ENCODE results near the gene ARHGEF6. TPM values are rescaled to one million over a fixed set of nuclear protein-coding genes. Genes with fewer than 3 reads are reported as not detected.
A peak's percentile ranks its signal among the peaks of the same experiment; 100 is the strongest.

The ARHGEF6 gene
- total and polyA plus RNA-seq, 4 experiments from 2014 or later: 77.7 to 86.1 (median 82.4) TPM

DNA sequence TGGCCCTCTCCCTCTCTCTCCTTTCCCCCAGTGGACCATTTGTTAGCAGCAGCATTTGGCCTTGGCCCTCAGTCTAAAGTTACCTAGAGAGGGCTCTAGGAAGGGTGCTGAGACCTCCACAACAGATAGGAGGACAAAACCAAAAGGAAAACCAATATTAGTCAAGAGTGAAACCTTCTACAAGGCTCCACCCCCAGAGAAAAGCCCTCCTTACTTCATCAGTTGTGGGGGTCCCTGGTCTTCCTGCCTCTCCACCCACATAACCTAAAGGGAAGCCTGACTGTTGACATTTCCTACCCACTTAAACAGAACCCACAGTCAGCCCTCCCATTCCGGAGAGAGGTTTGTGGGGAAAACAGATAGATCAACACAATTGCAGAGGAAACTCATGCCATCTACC is 137.5 kb downstream of the ARHGEF6 start:
- Mint-ChIP-seq H3K4me1 (peaks cover 51 to 87% (median 69%) of the 10 kb centered on the region in 4 donors), H3K9me3 (no peaks in the 10 kb centered on the region), H3K4me3 (peak overlapping the region; percentile 51 to 90 (median 64)), H3K27ac (peak overlapping the region; percentile 61 to 97 (median 92)), H3K27me3 (no peaks in the 10 kb centered on the region), H3K36me3 (peaks cover 0 to 5% of the 10 kb centered on the region in 2 donors)
- peak overlapping the region; percentile 48 for H3K27ac ChIP-seq (ENCODE audit: low read depth, low read length)
- ChIA-PET CTCF (ENCODE audit: partially characterized antibody) (interaction anchor here (1.0 to 3.8 kb wide), 3 partner anchors 8 to 34 kb away, joined by 3 to 11 read pairs (median 4); no protein-coding TSS in a partner anchor), POLR2A (ENCODE audit: partially characterized antibody) (interaction anchor here (1.0 to 4.8 kb wide), 4 partner anchors 8 to 16 kb away, joined by 3 to 40 read pairs (median 14); no protein-coding TSS in a partner anchor)
- H3K27me3 ChIP-seq (ENCODE audit: insufficient read depth, low read length): no peaks in the 10 kb centered on the region
- no peaks in the 10 kb centered on the region for H3K9me3 ChIP-seq (ENCODE audit: control insufficient read depth in 1 of 2, low read length in 2 of 2)
- DNase-seq: peak in 1 of 5 donors; percentile 37
- peaks cover 82% of the 10 kb centered on the region for H3K4me1 ChIP-seq (ENCODE audit: insufficient read depth, low read length)
- H3K4me3 ChIP-seq (ENCODE audit: low read length in 2 of 2): no peak overlapping the region
- no peaks in the 10 kb centered on the region for H3K36me3 ChIP-seq (ENCODE audit: insufficient read depth, low read length)
- intact Hi-C loops (cut with micrococcal nuclease): no loop called here

GRCh38 chrX:136639506-136640176 is 141.1 kb downstream of the ARHGEF6 start:
- peaks cover 91% of the 10 kb centered on the region for H3K4me1 ChIP-seq (ENCODE audit: insufficient read depth, low read length)
- Mint-ChIP-seq H3K9me3 (no peaks in the 10 kb centered on the region), H3K27me3 (no peaks in the 10 kb centered on the region), H3K4me1 (peaks cover 54 to 89% (median 76%) of the 10 kb centered on the region in 4 donors), H3K4me3 (peak overlapping the region; percentile 78 to 93 (median 88)), H3K27ac (peak overlapping the region; percentile 77 to 95 (median 93)), H3K36me3 (peaks cover 0 to 2% of the 10 kb centered on the region in 2 donors)
- H3K9me3 ChIP-seq (ENCODE audit: control insufficient read depth in 1 of 2, low read length in 2 of 2): no peaks in the 10 kb centered on the region
- intact Hi-C loops (cut with micrococcal nuclease): no loop called here
- POLR2A ChIA-PET (ENCODE audit: partially characterized antibody): interaction anchor here (0.8 to 3.2 kb wide), 14 partner anchors 11 to 55 kb away, joined by 3 to 32 read pairs (median 6); no protein-coding TSS in a partner anchor
- H3K36me3 ChIP-seq (ENCODE audit: insufficient read depth, low read length): no peaks in the 10 kb centered on the region
- H3K27ac ChIP-seq (ENCODE audit: low read depth, low read length): peak overlapping the region; percentile 58
- H3K27me3 ChIP-seq (ENCODE audit: insufficient read depth, low read length): no peaks in the 10 kb centered on the region
- DNase-seq: peak in 1 of 5 donors; percentile 50
- CTCF ChIA-PET (ENCODE audit: partially characterized antibody): interaction anchor here (0.7 to 1.6 kb wide), 6 partner anchors 13 to 267 kb away, joined by 3 to 4 read pairs (median 3); no protein-coding TSS in a partner anchor
- peak overlapping the region in 1 of 2 donors; percentile 50 for H3K4me3 ChIP-seq (ENCODE audit: low read length in 2 of 2)

GRCh38 chrX:136636121-136636520 is 144.6 kb downstream of the ARHGEF6 start:
- Mint-ChIP-seq H3K27me3 (no peaks in the 10 kb centered on the region), H3K27ac (peak overlapping the region; percentile 78 to 96 (median 94)), H3K4me3 (peak overlapping the region; percentile 51 to 88 (median 82)), H3K4me1 (peaks cover 48 to 94% (median 73%) of the 10 kb centered on the region in 4 donors), H3K9me3 (no peaks in the 10 kb centered on the region), H3K36me3 (no peaks in the 10 kb centered on the region)
- no peaks in the 10 kb centered on the region for H3K36me3 ChIP-seq (ENCODE audit: insufficient read depth, low read length)
- peak in 1 of 5 donors; percentile 28 for DNase-seq
- H3K4me3 ChIP-seq (ENCODE audit: low read length in 2 of 2): peak overlapping the region in 1 of 2 donors; percentile 47
- H3K27ac ChIP-seq (ENCODE audit: low read depth, low read length): peak overlapping the region; percentile 56
- H3K27me3 ChIP-seq (ENCODE audit: insufficient read depth, low read length): no peaks in the 10 kb centered on the region
- POLR2A ChIA-PET (ENCODE audit: partially characterized antibody): interaction anchor here (0.8 to 8.0 kb wide), 17 partner anchors 9 to 59 kb away, joined by 3 to 137 read pairs (median 10); no protein-coding TSS in a partner anchor
- no peaks in the 10 kb centered on the region for H3K9me3 ChIP-seq (ENCODE audit: control insufficient read depth in 1 of 2, low read length in 2 of 2)
- CTCF ChIA-PET (ENCODE audit: partially characterized antibody): interaction anchor here (1.0 to 3.3 kb wide), 6 partner anchors 9 to 58 kb away, joined by 4 to 17 read pairs (median 8); no protein-coding TSS in a partner anchor
- intact Hi-C loops (cut with micrococcal nuclease): no loop called here
- peaks cover 94% of the 10 kb centered on the region for H3K4me1 ChIP-seq (ENCODE audit: insufficient read depth, low read length)

- Mint-ChIP-seq H3K27ac (peak overlapping the region; percentile 78 to 96 (median 94)), H3K27me3 (no peaks in the 10 kb centered on the region), H3K4me1 (peaks cover 52 to 94% (median 73%) of the 10 kb centered on the region in 4 donors), H3K36me3 (no peaks in the 10 kb centered on the region), H3K4me3 (peak overlapping the region; percentile 51 to 88 (median 82)), H3K9me3 (no peaks in the 10 kb centered on the region)
- Histone ChIP-seq H3K4me1 (ENCODE audit: insufficient read depth, low read length) (peaks cover 97% of the 10 kb centered on the region), H3K27me3 (ENCODE audit: insufficient read depth, low read length) (no peaks in the 10 kb centered on the region), H3K4me3 (ENCODE audit: low read length in 2 of 2) (peak overlapping the region in 1 of 2 donors; percentile 47), H3K36me3 (ENCODE audit: insufficient read depth, low read length) (no peaks in the 10 kb centered on the region), H3K27ac (ENCODE audit: low read depth, low read length) (peak overlapping the region; percentile 56), H3K9me3 (ENCODE audit: control insufficient read depth in 1 of 2, low read length in 2 of 2) (no peaks in the 10 kb centered on the region)
- CTCF ChIA-PET (ENCODE audit: partially characterized antibody): interaction anchor here (1.0 to 3.3 kb wide), 6 partner anchors 10 to 57 kb away, joined by 4 to 17 read pairs (median 8); no protein-coding TSS in a partner anchor
- peak; percentile 56 to 68 (median 62) for DNase-seq
- POLR2A ChIA-PET (ENCODE audit: partially characterized antibody): interaction anchor here (0.8 to 8.0 kb wide), 19 partner anchors 8 to 60 kb away, joined by 3 to 137 read pairs (median 7); no protein-coding TSS in a partner anchor
- intact Hi-C loops (cut with micrococcal nuclease): loop anchor here (1.0 to 2.0 kb wide), 4 partner anchors 11 to 21 kb away; no protein-coding TSS in a partner anchor
Measured at GRCh38 chrX:136635235-136635634, 145.5 kb downstream of the ARHGEF6 start.

GRCh38 chrX:136630881-136631280 is 149.9 kb downstream of the ARHGEF6 start:
- H3K4me1 ChIP-seq (ENCODE audit: insufficient read depth, low read length): peaks cover 99% of the 10 kb centered on the region
- no peak overlapping the region for H3K27ac ChIP-seq (ENCODE audit: low read depth, low read length)
- peaks cover 60 to 97% (median 79%) of the 10 kb centered on the region in 4 donors for H3K4me1 Mint-ChIP-seq
- no peaks in the 10 kb centered on the region for H3K36me3 ChIP-seq (ENCODE audit: insufficient read depth, low read length)
- ChIA-PET CTCF (ENCODE audit: partially characterized antibody) (interaction anchor here (0.9 kb wide), 1 partner anchor 9 kb away, joined by 4 read pairs; no protein-coding TSS in a partner anchor), POLR2A (ENCODE audit: partially characterized antibody) (interaction anchor here (0.6 to 8.0 kb wide), 8 partner anchors 8 to 59 kb away, joined by 3 to 137 read pairs (median 17); no protein-coding TSS in a partner anchor)
- no peaks in the 10 kb centered on the region for H3K9me3 Mint-ChIP-seq
- H3K4me3 ChIP-seq (ENCODE audit: low read length in 2 of 2): no peak overlapping the region
- no peaks in the 10 kb centered on the region for H3K36me3 Mint-ChIP-seq
- peak overlapping the region; percentile 9 to 81 (median 57) for H3K4me3 Mint-ChIP-seq
- H3K27me3 Mint-ChIP-seq: no peaks in the 10 kb centered on the region
- DNase-seq: peak in 3 of 5 donors; percentile 25 to 47 (median 43)
- H3K27ac Mint-ChIP-seq: peak overlapping the region; percentile 58 to 94 (median 87)
- H3K27me3 ChIP-seq (ENCODE audit: insufficient read depth, low read length): no peaks in the 10 kb centered on the region
- no peaks in the 10 kb centered on the region for H3K9me3 ChIP-seq (ENCODE audit: control insufficient read depth in 1 of 2, low read length in 2 of 2)
- intact Hi-C loops (cut with micrococcal nuclease): no loop called here

DNA sequence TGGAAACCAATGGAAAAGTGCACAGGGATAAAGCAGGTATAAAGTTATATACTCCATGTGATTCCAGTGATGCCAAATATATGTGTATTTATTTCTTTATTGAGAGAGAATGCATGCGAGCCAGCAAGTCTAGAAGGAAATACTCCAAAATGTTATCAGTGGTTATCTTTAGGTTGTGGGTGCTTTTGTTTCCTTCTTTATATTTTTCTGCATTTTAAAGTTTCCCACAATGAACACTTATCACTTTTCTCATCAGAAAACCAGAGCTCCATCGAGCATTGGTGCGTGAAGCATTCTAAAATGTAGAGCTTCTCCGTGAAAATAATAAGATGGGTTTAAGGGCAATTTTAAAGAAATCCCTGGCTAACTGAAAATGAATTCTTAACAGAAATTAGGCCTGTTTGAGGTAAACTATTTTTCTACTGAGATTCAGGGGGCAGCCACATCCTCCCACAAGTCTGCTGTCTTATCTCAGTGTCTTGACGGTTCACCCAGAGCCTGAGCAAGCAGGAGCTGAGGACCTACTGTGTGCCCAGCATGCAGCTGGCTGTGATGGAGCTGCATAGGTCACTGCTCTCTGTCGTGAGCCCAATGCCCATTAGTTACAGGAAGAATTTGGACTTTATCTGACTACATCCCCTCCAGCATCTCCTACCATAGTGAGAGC is 151.5 kb downstream of the ARHGEF6 start:
- H3K4me3 Mint-ChIP-seq: peak overlapping the region; percentile 44 to 81 (median 63)
- H3K4me1 Mint-ChIP-seq: peaks cover 62 to 95% (median 78%) of the 10 kb centered on the region in 4 donors
- H3K27me3 ChIP-seq (ENCODE audit: insufficient read depth, low read length): no peaks in the 10 kb centered on the region
- peak in 4 of 5 donors; percentile 45 to 52 (median 50) for DNase-seq
- ChIA-PET POLR2A (ENCODE audit: partially characterized antibody) (interaction anchor here (0.8 to 6.7 kb wide), 15 partner anchors 11 to 250 kb away, joined by 3 to 123 read pairs (median 20); no protein-coding TSS in a partner anchor), CTCF (ENCODE audit: partially characterized antibody) (interaction anchor here (1.0 to 1.6 kb wide), 8 partner anchors 8 to 81 kb away, joined by 3 to 6 read pairs (median 4); no protein-coding TSS in a partner anchor)
- H3K4me1 ChIP-seq (ENCODE audit: insufficient read depth, low read length): peaks cover 99% of the 10 kb centered on the region
- intact Hi-C loops (cut with micrococcal nuclease): loop anchor here (2.0 kb wide), 1 partner anchor 18 kb away; no protein-coding TSS in a partner anchor
- no peaks in the 10 kb centered on the region for H3K9me3 ChIP-seq (ENCODE audit: control insufficient read depth in 1 of 2, low read length in 2 of 2)
- H3K36me3 Mint-ChIP-seq: no peaks in the 10 kb centered on the region
- no peak overlapping the region for H3K27ac ChIP-seq (ENCODE audit: low read depth, low read length)
- H3K36me3 ChIP-seq (ENCODE audit: insufficient read depth, low read length): no peaks in the 10 kb centered on the region
- H3K4me3 ChIP-seq (ENCODE audit: low read length in 2 of 2): no peak overlapping the region
- H3K27ac Mint-ChIP-seq: peak overlapping the region; percentile 85 to 95 (median 94)
- H3K27me3 Mint-ChIP-seq: no peaks in the 10 kb centered on the region
- no peaks in the 10 kb centered on the region for H3K9me3 Mint-ChIP-seq
